Testis (tissue), 3 donors: Measurements from ENCODE around the gene OR8B4. TPM values are rescaled to one million over a fixed set of nuclear protein-coding genes. Genes with fewer than 3 reads are reported as not detected.
"Not testable (repeated sequence)": the region's sequence is repeated elsewhere in the genome, so short reads cannot be mapped to it uniquely, and the experiment has no call there.

ENCODE experiments used
- DNase-seq: peaks from one replicate; pipeline ENCODE4 v3.0.0-alpha.2; 2019
- H3K27ac ChIP-seq, 2 donors: fragments of 200-600 bp; sonication (generic); one replicate each; pipeline ENCODE4 v1.5.1; 2019
- H3K27me3 ChIP-seq: fragments of 200-600 bp; sonication (generic); one replicate; pipeline ENCODE4 v1.5.1; 2019
- H3K36me3 ChIP-seq: fragments of 200-600 bp; sonication (generic); one replicate; pipeline ENCODE4 v1.5.1; 2017; ENCODE audit warnings: low read depth; ENCODE audit errors: missing control alignments
- H3K4me1 ChIP-seq: fragments of 200-600 bp; sonication (generic); one replicate; pipeline ENCODE4 v1.5.1; 2019
- H3K4me3 ChIP-seq, 2 donors: fragments of 200-600 bp; sonication (generic); one replicate each; pipeline ENCODE4 v1.5.1; 2017 to 2019
- H3K9me3 ChIP-seq: fragments of 200-600 bp; sonication (generic); one replicate; pipeline ENCODE4 v1.5.1; 2017
- CTCF ChIP-seq, 3 experiments: fragments of 450-650 bp in 2 of 3; fragments of 200-600 bp in 1 of 3; sonication (generic) in 1 of 3; IDR thresholded peaks; one replicate each; pipeline ENCODE4 v1.5.1; 2016 to 2019; ENCODE audit warnings: antibody characterized with exemption in 3 of 3, mild to moderate bottlenecking in 2 of 3, moderate library complexity in 1 of 3
- POLR2A ChIP-seq: fragments of 450-650 bp; IDR thresholded peaks from one replicate; pipeline ENCODE4 v1.6.1; 2017; ENCODE audit warnings: antibody characterized with exemption, mild to moderate bottlenecking, moderate library complexity
- WGBS, 2 donors: methylation state at CpG; one replicate each; pipeline ENCODE4 v1.1.5; 2018; 5-methylcytosine and 5-hydroxymethylcytosine counted together
- intact Hi-C: fragments of 100-400 bp; cut with DNase I; formaldehyde crosslinking; loops from one replicate; pipeline ENCODE4 v1.15.1; 2023; ENCODE audit warnings: low total_unique reads
- polyA plus RNA-seq: library from polyadenylated mRNA; stranded (reverse); fragments of 350-450 nt; fragmentation: Illumina TruSeq; extraction: RNeasy Lipid Tissue Mini Kit (QIAGEN cat#74804); gene quantifications from one replicate; pipeline ENCODE4 v1.2.3, GENCODE V29; 2014; ENCODE audit warnings: low read depth, low replicate concordance; ENCODE audit not compliant: insufficient read depth
- total RNA-seq, 2 donors: library from RNA; depleted of rRNA; stranded (reverse); fragments of >200 nt; gene quantifications; one replicate each; pipeline ENCODE4 v1.2.3, GENCODE V29; 2016

Gene OR8B4
- total and polyA plus RNA-seq, 3 donors from 2014 or later = not detected

GRCh38 chr11:124421043-124421442, 3.6 kb downstream of the OR8B4 start:
- 84 to 88% methylated on average over 4 of the region's 4 CpGs for WGBS, 2 donors
- Histone ChIP-seq H3K27me3 (no peaks in the 10 kb centered on the region), H3K9me3 (no peaks in the 10 kb centered on the region), H3K4me1 (no peaks in the 10 kb centered on the region), H3K36me3 (no peaks in the 10 kb centered on the region), H3K4me3 (no peak overlapping the region), H3K27ac (no peak overlapping the region)
- intact Hi-C loops = no loop called here
- TF ChIP-seq POLR2A (no peak), CTCF (IDR thresholded peaks at IDR 0.05) (no peak)
- no peak for DNase-seq

GRCh38 chr11:124415356-124415923, 9.2 kb downstream of the OR8B4 start:
- intact Hi-C loops = no loop called here
- Histone ChIP-seq H3K9me3 (no peaks in the 10 kb centered on the region), H3K4me3 (no peak overlapping the region), H3K27me3 (no peaks in the 10 kb centered on the region), H3K27ac (no peak overlapping the region), H3K4me1 (no peaks in the 10 kb centered on the region), H3K36me3 (no peaks in the 10 kb centered on the region)
- no peak for TF ChIP-seq POLR2A
- TF ChIP-seq CTCF (IDR thresholded peaks at IDR 0.05) = peak in 2 of 3 experiments; percentile 46 to 50
- DNase-seq = no peak
- 7 to 21% methylated on average over 5 of the region's 5 CpGs for WGBS, 2 donors

DNA sequence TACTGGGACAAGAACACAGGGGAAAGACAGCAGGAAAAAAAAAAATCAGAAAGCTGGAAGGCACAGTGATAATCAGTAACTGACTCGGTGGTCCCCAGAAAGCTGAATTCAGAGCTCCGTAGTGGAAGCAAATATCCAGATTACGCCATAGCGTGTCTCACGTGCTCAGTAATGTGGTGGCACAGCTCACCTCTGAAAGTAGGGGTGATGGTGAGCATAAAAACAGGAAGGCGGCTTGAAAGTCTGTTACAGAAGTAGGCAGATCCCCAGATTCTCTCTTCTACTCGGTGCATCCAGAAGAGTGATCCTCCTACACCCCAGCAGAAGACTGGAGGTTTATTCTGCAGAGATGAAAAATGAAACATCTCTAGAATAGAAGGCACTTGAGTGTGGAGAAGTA, 14.8 kb downstream of the OR8B4 start:
- Histone ChIP-seq H3K9me3 (no peaks in the 10 kb centered on the region), H3K36me3 (no peaks in the 10 kb centered on the region), H3K4me3 (no peak overlapping the region), H3K27ac (no peak overlapping the region), H3K4me1 (peaks cover 3% of the 10 kb centered on the region), H3K27me3 (no peaks in the 10 kb centered on the region)
- 84 to 86% methylated on average over 7 of the region's 7 CpGs for WGBS, 2 donors
- no peak for DNase-seq
- TF ChIP-seq CTCF (IDR thresholded peaks at IDR 0.05) (no peak), POLR2A (no peak)
- intact Hi-C loops = no loop called here

DNA sequence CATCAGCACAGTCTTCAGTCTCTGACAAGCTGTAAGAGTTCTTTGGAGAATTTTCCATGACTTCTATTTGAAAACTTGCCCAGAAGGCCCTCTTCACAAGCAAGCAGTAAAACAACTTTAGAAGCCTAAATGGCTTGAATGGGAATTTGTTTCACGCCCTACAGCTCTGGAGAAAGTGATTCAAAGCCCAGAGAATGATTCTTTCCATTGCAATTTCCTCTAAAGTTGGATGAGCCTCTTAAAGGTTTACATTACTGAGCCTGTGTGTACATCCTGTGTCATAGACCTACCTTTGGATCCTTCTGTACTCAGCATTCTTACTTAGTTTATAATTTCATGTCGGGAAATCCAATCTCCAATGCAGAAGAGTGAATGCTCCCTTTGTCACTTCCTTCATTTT, 19.1 kb downstream of the OR8B4 start:
- WGBS, 2 donors = 57 to 83% methylated on average over 2 of the region's 2 CpGs
- DNase-seq = no peak

DNA sequence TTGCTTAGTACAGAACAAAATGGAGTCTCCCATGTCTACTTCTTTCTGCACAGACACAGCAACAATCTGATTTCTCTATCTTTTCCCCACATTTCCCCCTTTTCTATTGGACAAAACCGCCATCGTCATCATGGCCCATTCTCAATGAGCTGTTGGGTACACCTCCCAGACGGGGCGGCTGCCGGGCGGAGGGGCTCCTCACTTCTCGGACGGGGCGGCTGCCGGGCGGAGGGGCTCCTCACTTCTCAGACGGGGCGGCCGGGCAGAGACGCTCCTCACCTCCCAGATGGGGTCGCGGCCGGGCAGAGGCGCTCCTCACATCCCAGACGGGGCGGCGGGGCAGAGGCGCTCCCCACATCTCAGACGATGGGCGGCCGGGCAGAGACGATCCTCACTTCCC, 21.5 kb downstream of the OR8B4 start:
- H3K4me1 ChIP-seq, H3K27me3 ChIP-seq, intact Hi-C loops, DNase-seq, H3K36me3 ChIP-seq, H3K9me3 ChIP-seq, H3K27ac ChIP-seq, H3K4me3 ChIP-seq: not testable (repeated sequence)
- WGBS, 2 donors = 78 to 95% methylated on average over 12 to 23 of the region's 27 CpGs

More for the DNA sequence above, 19.1 kb downstream of the OR8B4 start:
- peaks cover 3% of the 10 kb centered on the region for H3K4me1 ChIP-seq
- H3K27me3 ChIP-seq = no peaks in the 10 kb centered on the region
- H3K4me3 ChIP-seq = no peak overlapping the region
- TF ChIP-seq POLR2A = no peak
- no peak for TF ChIP-seq CTCF (IDR thresholded peaks at IDR 0.05)
- H3K27ac ChIP-seq = no peak overlapping the region
- intact Hi-C loops = no loop called here
- no peaks in the 10 kb centered on the region for H3K36me3 ChIP-seq
- no peaks in the 10 kb centered on the region for H3K9me3 ChIP-seq
